Hepatocyte (in vitro differentiated cells): ENCODE results near the gene IP6K1. TPM values are rescaled to one million over a fixed set of nuclear protein-coding genes. Genes with fewer than 3 reads are reported as not detected.

Source experiments
- DNase-seq: peaks from one replicate; pipeline ENCODE4 v3.0.0-alpha.2; 2016; ENCODE audit warnings: low spot score
- H2AFZ ChIP-seq: fragments of 200-600 bp; sonication (generic); 2 replicates; pipeline ENCODE4 v1.6.0; 2016; ENCODE audit warnings: antibody characterized with exemption, mild to moderate bottlenecking
- H3K27ac ChIP-seq: fragments of 200-600 bp; sonication (generic); 2 replicates; pipeline ENCODE4 v1.5.1; 2016; ENCODE audit warnings: mild to moderate bottlenecking
- H3K27me3 ChIP-seq: fragments of 200-600 bp; sonication (generic); 2 replicates; pipeline ENCODE4 v1.6.1; 2016
- H3K36me3 ChIP-seq: fragments of 200-600 bp; sonication (generic); replicated peaks from 2 replicates; pipeline ENCODE4 v1.5.1; 2016; ENCODE audit warnings: low read depth; ENCODE audit not compliant: insufficient read depth
- H3K4me1 ChIP-seq: fragments of 200-600 bp; sonication (generic); 2 replicates; pipeline ENCODE4 v1.5.1; 2016; ENCODE audit warnings: mild to moderate bottlenecking, moderate library complexity; ENCODE audit not compliant: insufficient read depth
- H3K4me2 ChIP-seq: fragments of 200-600 bp; sonication (generic); 2 replicates; pipeline ENCODE4 v1.6.0; 2016
- H3K4me3 ChIP-seq: fragments of 200-600 bp; sonication (generic); 2 replicates; pipeline ENCODE4 v1.5.1; 2016; ENCODE audit warnings: mild to moderate bottlenecking
- H3K79me2 ChIP-seq: fragments of 200-600 bp; sonication (generic); 2 replicates; pipeline ENCODE4 v1.6.0; 2017; ENCODE audit warnings: mild to moderate bottlenecking
- H3K9me2 ChIP-seq: fragments of 200-600 bp; sonication (generic); replicated peaks from 2 replicates; pipeline ENCODE4 v1.6.0; 2017; ENCODE audit warnings: mild to moderate bottlenecking; ENCODE audit not compliant: insufficient read depth
- H3K9me3 ChIP-seq: fragments of 200-600 bp; sonication (generic); 2 replicates; pipeline ENCODE4 v1.5.1; 2016; ENCODE audit warnings: low read depth, mild to moderate bottlenecking
- H4K20me1 ChIP-seq: fragments of 200-600 bp; sonication (generic); 2 replicates; pipeline ENCODE4 v1.6.0; 2016; ENCODE audit warnings: mild to moderate bottlenecking; ENCODE audit not compliant: insufficient read depth, poor library complexity, severe bottlenecking
- EZH2 ChIP-seq: fragments of 200-600 bp; sonication (generic); IDR thresholded peaks from 2 replicates; pipeline ENCODE4 v1.6.1; 2016; ENCODE audit warnings: antibody characterized with exemption, mild to moderate bottlenecking, borderline replicate concordance
- EZH2phosphoT487 ChIP-seq: fragments of 200-600 bp; sonication (generic); IDR thresholded peaks from one replicate; pipeline ENCODE4 v1.6.1; 2018; ENCODE audit warnings: antibody characterized with exemption, mild to moderate bottlenecking, low read depth, moderate library complexity; ENCODE audit not compliant: unreplicated experiment, severe bottlenecking
- WGBS: methylation state at CpG from one replicate; pipeline ENCODE4 v1.1.6; 2016; ENCODE audit warnings: low lambda C conversion rate; ENCODE audit errors: missing lambda C conversion rate; 5-methylcytosine and 5-hydroxymethylcytosine counted together
- polyA plus RNA-seq: library from polyadenylated mRNA; unstranded; fragments of >200 nt; fragmentation: Nextera tagmentation; extraction: Ambion mirVana; gene quantifications from 2 replicates; pipeline ENCODE4 v1.2.1, GENCODE V29; 2016
- total RNA-seq: library from RNA; depleted of rRNA; stranded (reverse); fragments of >200 nt; gene quantifications from 2 replicates; pipeline ENCODE4 v1.2.3, GENCODE V29; 2014
- TF ChIP-seq, protein P1 (sequence below): fragments of 200-600 bp; sonication (generic); IDR thresholded peaks from 2 replicates; pipeline ENCODE4 v1.5.1; 2016; ENCODE audit warnings: antibody characterized with exemption, mild to moderate bottlenecking; ENCODE audit not compliant: poor library complexity

The IP6K1 gene
- total and polyA plus RNA-seq, 2 experiments from 2014 or later = 21.6 to 32.6 TPM

- DNase-seq = peak; percentile 74
- no peak overlapping the region for H3K4me2 ChIP-seq
- WGBS = 73% methylated on average over 14 of the region's 14 CpGs
- no peaks in the 10 kb centered on the region for H3K4me1 ChIP-seq
- H3K9me3 ChIP-seq = no peaks in the 10 kb centered on the region
- no peaks in the 10 kb centered on the region for H3K9me2 ChIP-seq
- no peaks in the 10 kb centered on the region for H3K36me3 ChIP-seq
- H3K79me2 ChIP-seq = no peaks in the 10 kb centered on the region
- H4K20me1 ChIP-seq = no peaks in the 10 kb centered on the region
- no peak overlapping the region for H3K4me3 ChIP-seq
- TF ChIP-seq, protein P1, sequence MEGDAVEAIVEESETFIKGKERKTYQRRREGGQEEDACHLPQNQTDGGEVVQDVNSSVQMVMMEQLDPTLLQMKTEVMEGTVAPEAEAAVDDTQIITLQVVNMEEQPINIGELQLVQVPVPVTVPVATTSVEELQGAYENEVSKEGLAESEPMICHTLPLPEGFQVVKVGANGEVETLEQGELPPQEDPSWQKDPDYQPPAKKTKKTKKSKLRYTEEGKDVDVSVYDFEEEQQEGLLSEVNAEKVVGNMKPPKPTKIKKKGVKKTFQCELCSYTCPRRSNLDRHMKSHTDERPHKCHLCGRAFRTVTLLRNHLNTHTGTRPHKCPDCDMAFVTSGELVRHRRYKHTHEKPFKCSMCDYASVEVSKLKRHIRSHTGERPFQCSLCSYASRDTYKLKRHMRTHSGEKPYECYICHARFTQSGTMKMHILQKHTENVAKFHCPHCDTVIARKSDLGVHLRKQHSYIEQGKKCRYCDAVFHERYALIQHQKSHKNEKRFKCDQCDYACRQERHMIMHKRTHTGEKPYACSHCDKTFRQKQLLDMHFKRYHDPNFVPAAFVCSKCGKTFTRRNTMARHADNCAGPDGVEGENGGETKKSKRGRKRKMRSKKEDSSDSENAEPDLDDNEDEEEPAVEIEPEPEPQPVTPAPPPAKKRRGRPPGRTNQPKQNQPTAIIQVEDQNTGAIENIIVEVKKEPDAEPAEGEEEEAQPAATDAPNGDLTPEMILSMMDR = peak; percentile 67
- TF ChIP-seq EZH2phosphoT487 = no peak
- H3K27ac ChIP-seq = no peak overlapping the region
- no peaks in the 10 kb centered on the region for H3K27me3 ChIP-seq
- H2AFZ ChIP-seq = no peak overlapping the region
These were observed 82.9 kb downstream of the IP6K1 start for GRCh38 chr3:49703443-49703927.

- WGBS = 98% methylated on average over 11 of the region's 11 CpGs
- Histone ChIP-seq H3K9me2 (no peaks in the 10 kb centered on the region), H3K27me3 (no peaks in the 10 kb centered on the region), H3K36me3 (no peaks in the 10 kb centered on the region), H2AFZ (no peak overlapping the region), H3K9me3 (no peaks in the 10 kb centered on the region), H3K27ac (no peak overlapping the region), H3K4me3 (no peak overlapping the region), H3K4me2 (no peak overlapping the region), H4K20me1 (no peaks in the 10 kb centered on the region), H3K79me2 (no peaks in the 10 kb centered on the region), H3K4me1 (no peaks in the 10 kb centered on the region)
- DNase-seq = no peak
- TF ChIP-seq, protein P1 = no peak
- no peak for TF ChIP-seq EZH2phosphoT487
- no peak for TF ChIP-seq EZH2
These were observed 83.7 kb downstream of the IP6K1 start for GRCh38 chr3:49702672-49703071.

GRCh38 chr3:49701388-49702077 lies 84.8 kb downstream of the IP6K1 start:
- H3K9me3 ChIP-seq = no peaks in the 10 kb centered on the region
- H3K79me2 ChIP-seq = no peaks in the 10 kb centered on the region
- DNase-seq = no peak
- H3K9me2 ChIP-seq = no peaks in the 10 kb centered on the region
- H3K4me3 ChIP-seq = no peak overlapping the region
- no peak overlapping the region for H3K4me2 ChIP-seq
- H3K27ac ChIP-seq = no peak overlapping the region
- H3K36me3 ChIP-seq = no peaks in the 10 kb centered on the region
- 93% methylated on average over 21 of the region's 21 CpGs for WGBS
- H3K27me3 ChIP-seq = no peaks in the 10 kb centered on the region
- H2AFZ ChIP-seq = no peak overlapping the region
- H4K20me1 ChIP-seq = no peaks in the 10 kb centered on the region
- no peak for TF ChIP-seq EZH2
- TF ChIP-seq, protein P1 = peak; percentile 39
- no peaks in the 10 kb centered on the region for H3K4me1 ChIP-seq
